WTC11 (cell line): ENCODE results near the gene HES5.

Source experiments
- ATF1 ChIP-seq: sonication (generic); formaldehyde crosslinking; IDR thresholded peaks from 2 replicates; pipeline ENCODE4 v1.8.1; 2023; ENCODE audit warnings: mild to moderate bottlenecking, moderate library complexity, missing genetic modification reagents
- CTCF ChIP-seq: fragments of 200-600 bp; IDR thresholded peaks from 2 replicates; pipeline ENCODE4 v1.8.0; 2022; ENCODE audit warnings: antibody characterized with exemption
- E2F1 ChIP-seq: sonication (generic); formaldehyde crosslinking; IDR thresholded peaks from 2 replicates; pipeline ENCODE4 v1.8.0; 2022; ENCODE audit warnings: mild to moderate bottlenecking, missing genetic modification reagents
- E2F5 ChIP-seq: sonication (generic); formaldehyde crosslinking; IDR thresholded peaks from 2 replicates; pipeline ENCODE4 v1.8.1; 2022; ENCODE audit warnings: mild to moderate bottlenecking, moderate library complexity, missing genetic modification reagents
- FOXJ3 ChIP-seq: sonication (generic); formaldehyde crosslinking; IDR thresholded peaks from 2 replicates; pipeline ENCODE4 v1.9.0; 2021; ENCODE audit warnings: missing genetic modification reagents, mild to moderate bottlenecking, borderline replicate concordance
- MAX ChIP-seq: sonication (generic); formaldehyde crosslinking; IDR thresholded peaks from 2 replicates; pipeline ENCODE4 v1.8.0; 2022; ENCODE audit warnings: mild to moderate bottlenecking, missing genetic modification reagents
- NR1H2 ChIP-seq: sonication (generic); formaldehyde crosslinking; IDR thresholded peaks from 2 replicates; pipeline ENCODE4 v1.9.0; 2021; ENCODE audit warnings: mild to moderate bottlenecking, moderate library complexity, missing genetic modification reagents
- PRDM15 ChIP-seq: sonication (generic); formaldehyde crosslinking; IDR thresholded peaks from 2 replicates; pipeline ENCODE4 v1.8.0; 2022; ENCODE audit warnings: missing genetic modification reagents
- USF1 ChIP-seq: sonication (generic); formaldehyde crosslinking; IDR thresholded peaks from 2 replicates; pipeline ENCODE4 v1.8.0; 2022; ENCODE audit warnings: mild to moderate bottlenecking, missing genetic modification reagents
- USF2 ChIP-seq: sonication (generic); formaldehyde crosslinking; IDR thresholded peaks from 2 replicates; pipeline ENCODE4 v1.8.1; 2023; ENCODE audit warnings: mild to moderate bottlenecking, missing genetic modification reagents, moderate library complexity
- ZBTB21 ChIP-seq: sonication (generic); formaldehyde crosslinking; IDR thresholded peaks from 2 replicates; pipeline ENCODE4 v1.8.1; 2023; ENCODE audit warnings: mild to moderate bottlenecking, missing genetic modification reagents, borderline replicate concordance
- ZNF121 ChIP-seq: sonication (generic); formaldehyde crosslinking; IDR thresholded peaks from 2 replicates; pipeline ENCODE4 v1.8.0; 2023; ENCODE audit warnings: missing genetic modification reagents
- ZNF416 ChIP-seq: fragments of 250-450 bp; sonication (Bioruptor Pico); IDR thresholded peaks from 2 replicates; pipeline ENCODE4 v1.9.0; 2021; ENCODE audit warnings: mild to moderate bottlenecking, inconsistent platforms

GRCh38 chr1:2547210-2548067 is 17.4 kb upstream of the HES5 start:
- no peak for TF ChIP-seq CTCF
- 0 out of 2 replicates have a peak, but pooled peaks have one; percentile 17 for TF ChIP-seq USF1
- TF ChIP-seq ZNF121 (CRISPR knock-in tag) = no peak
- no peak for TF ChIP-seq MAX
- TF ChIP-seq ZBTB21 (CRISPR knock-in tag) = no peak
- no peak for TF ChIP-seq PRDM15 (CRISPR knock-in tag)
- TF ChIP-seq ZNF416 (CRISPR knock-in tag) = no peak
- TF ChIP-seq ATF1 (CRISPR knock-in tag) = no peak
- no peak for TF ChIP-seq FOXJ3 (CRISPR knock-in tag)
- no peak for TF ChIP-seq NR1H2 (CRISPR knock-in tag)
- no peak for TF ChIP-seq USF2 (CRISPR knock-in tag)
- no peak for TF ChIP-seq E2F5 (CRISPR knock-in tag)
- no peak for TF ChIP-seq E2F1
